ENCODE data around the gene CCL1. TPM values are rescaled to one million over a fixed set of nuclear protein-coding genes. Genes with fewer than 3 reads are reported as not detected.

Gene CCL1
- total and polyA plus RNA-seq, 2 donors (not counting 1 experiment from before 2014, with no cell fraction given), result not detected

DNA sequence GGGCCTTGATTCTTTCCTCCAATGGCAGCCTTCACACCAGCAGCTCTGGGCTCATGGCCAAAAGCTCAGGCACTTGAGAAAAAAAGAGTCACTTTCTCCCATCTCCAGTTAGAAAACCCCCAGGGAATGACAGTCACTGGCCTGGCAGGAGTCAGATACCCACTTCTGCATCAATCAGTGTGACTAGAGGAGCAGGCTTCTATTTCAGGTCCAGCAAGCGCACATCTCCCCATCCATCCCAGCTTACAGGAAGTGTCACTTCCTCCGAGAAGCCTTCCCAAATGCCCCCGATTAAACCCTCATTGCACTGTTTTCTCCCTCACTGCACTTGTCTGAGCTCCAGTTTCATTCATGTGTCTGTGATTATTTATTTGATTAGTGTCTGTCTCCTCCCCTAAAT is 30.4 kb upstream of the CCL1 start:
- ChIA-PET CTCF (interaction anchor here (1.4 kb wide), 1 partner anchor 11 kb away, joined by 3 read pairs; no protein-coding TSS in a partner anchor), POLR2A (no interaction called here)
- Histone ChIP-seq H3K27me3 (replicated peaks in 1 of 4; ENCODE audit: control extremely low read depth in 1 of 4, control insufficient read depth in 3 of 4, insufficient read depth in 4 of 4, low read length in 3 of 4) (peaks cover 0 to 4% (median 0%) of the 10 kb centered on the region in 4 experiments), H3K9me3 (ENCODE audit: control extremely low read depth in 1 of 3, control insufficient read depth in 2 of 3, insufficient read depth in 1 of 3, low read length in 2 of 3) (no peaks in the 10 kb centered on the region), H2AFZ (ENCODE audit: insufficient read depth, low read depth, low read length, poor library complexity, severe bottlenecking) (no peak overlapping the region), H3K27ac (ENCODE audit: low read length in 2 of 2) (no peak overlapping the region), H4K20me1 (ENCODE audit: control insufficient read depth, insufficient read depth, low read length, poor library complexity, severe bottlenecking) (no peaks in the 10 kb centered on the region), H3K4me1 (ENCODE audit: control insufficient read depth in 2 of 2, insufficient read depth in 2 of 2, low read length in 2 of 2) (peaks cover 4 to 11% of the 10 kb centered on the region in 2 donors), H3K4me2 (replicated peaks; ENCODE audit: low read depth, low read length, poor library complexity, severe bottlenecking) (no peak overlapping the region), H3K4me3 (ENCODE audit: control extremely low read depth in 1 of 5, extremely low read depth in 1 of 5, insufficient read depth in 1 of 5, low read depth in 2 of 5, low read length in 4 of 5) (no peak overlapping the region), H3K9ac (ENCODE audit: low read length) (no peak overlapping the region), H3K36me3 (replicated peaks in 1 of 2; ENCODE audit: control extremely low read depth in 1 of 2, control insufficient read depth in 1 of 2, extremely low read depth in 1 of 2, insufficient read depth in 2 of 2, low read length in 1 of 2) (no peaks in the 10 kb centered on the region), H3K79me2 (ENCODE audit: control insufficient read depth, insufficient read depth, low read length) (no peaks in the 10 kb centered on the region)
- intact Hi-C loops (cut with micrococcal nuclease), result no loop called here
- no peak for ATAC-seq (ENCODE audit: low read depth)
- Mint-ChIP-seq H3K9me3 (ENCODE audit: insufficient read depth) (no peaks in the 10 kb centered on the region), H3K4me3 (no peak overlapping the region), H3K27me3 (no peaks in the 10 kb centered on the region), H3K27ac (no peak overlapping the region), H3K4me1 (peaks cover 10% of the 10 kb centered on the region)
- no CpG with 5 or more reads among the region's 3 CpGs for WGBS (ENCODE audit: insufficient coverage)
- no peak for DNase-seq
- TF ChIP-seq, protein P1, sequence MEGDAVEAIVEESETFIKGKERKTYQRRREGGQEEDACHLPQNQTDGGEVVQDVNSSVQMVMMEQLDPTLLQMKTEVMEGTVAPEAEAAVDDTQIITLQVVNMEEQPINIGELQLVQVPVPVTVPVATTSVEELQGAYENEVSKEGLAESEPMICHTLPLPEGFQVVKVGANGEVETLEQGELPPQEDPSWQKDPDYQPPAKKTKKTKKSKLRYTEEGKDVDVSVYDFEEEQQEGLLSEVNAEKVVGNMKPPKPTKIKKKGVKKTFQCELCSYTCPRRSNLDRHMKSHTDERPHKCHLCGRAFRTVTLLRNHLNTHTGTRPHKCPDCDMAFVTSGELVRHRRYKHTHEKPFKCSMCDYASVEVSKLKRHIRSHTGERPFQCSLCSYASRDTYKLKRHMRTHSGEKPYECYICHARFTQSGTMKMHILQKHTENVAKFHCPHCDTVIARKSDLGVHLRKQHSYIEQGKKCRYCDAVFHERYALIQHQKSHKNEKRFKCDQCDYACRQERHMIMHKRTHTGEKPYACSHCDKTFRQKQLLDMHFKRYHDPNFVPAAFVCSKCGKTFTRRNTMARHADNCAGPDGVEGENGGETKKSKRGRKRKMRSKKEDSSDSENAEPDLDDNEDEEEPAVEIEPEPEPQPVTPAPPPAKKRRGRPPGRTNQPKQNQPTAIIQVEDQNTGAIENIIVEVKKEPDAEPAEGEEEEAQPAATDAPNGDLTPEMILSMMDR (IDR thresholded peaks at IDR 0.05), result no peak
- TF ChIP-seq EZH2 (IDR thresholded peaks at IDR 0.05; ENCODE audit: borderline replicate concordance, insufficient read depth, low read depth, low read length, poor library complexity, severe bottlenecking), result no peak

DNA sequence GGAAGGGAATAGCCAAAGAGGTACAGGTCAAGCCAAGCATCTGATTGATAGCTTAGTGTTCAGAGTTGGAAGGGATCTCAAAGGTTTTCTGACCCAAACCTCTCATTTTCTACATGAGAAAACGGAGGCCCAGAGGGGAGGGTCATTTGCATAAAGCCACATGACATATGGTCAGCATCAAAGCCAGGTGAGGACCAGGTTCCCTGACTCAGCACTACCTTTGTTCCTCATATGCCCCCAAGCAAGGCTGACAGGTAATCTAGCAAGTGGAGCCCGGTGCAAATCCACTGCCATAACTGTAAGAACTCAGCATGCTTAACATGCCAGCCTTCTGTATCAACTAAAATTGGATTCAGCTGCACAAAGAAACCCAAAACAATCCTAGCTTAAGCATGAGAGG is 28.2 kb upstream of the CCL1 start:
- intact Hi-C loops (cut with micrococcal nuclease), result no loop called here
- Histone ChIP-seq H4K20me1 (ENCODE audit: control insufficient read depth, insufficient read depth, low read length, poor library complexity, severe bottlenecking) (no peaks in the 10 kb centered on the region), H3K36me3 (replicated peaks in 1 of 2; ENCODE audit: control extremely low read depth in 1 of 2, control insufficient read depth in 1 of 2, extremely low read depth in 1 of 2, insufficient read depth in 2 of 2, low read length in 1 of 2) (no peaks in the 10 kb centered on the region), H3K79me2 (ENCODE audit: control insufficient read depth, insufficient read depth, low read length) (no peaks in the 10 kb centered on the region), H3K9me3 (ENCODE audit: control extremely low read depth in 1 of 3, control insufficient read depth in 2 of 3, insufficient read depth in 1 of 3, low read length in 2 of 3) (no peaks in the 10 kb centered on the region), H3K9ac (ENCODE audit: low read length) (no peak overlapping the region), H3K4me3 (ENCODE audit: control extremely low read depth in 1 of 5, extremely low read depth in 1 of 5, insufficient read depth in 1 of 5, low read depth in 2 of 5, low read length in 4 of 5) (no peak overlapping the region), H3K27ac (ENCODE audit: low read length in 2 of 2) (no peak overlapping the region), H3K27me3 (replicated peaks in 1 of 4; ENCODE audit: control extremely low read depth in 1 of 4, control insufficient read depth in 3 of 4, insufficient read depth in 4 of 4, low read length in 3 of 4) (peaks cover 0 to 4% (median 0%) of the 10 kb centered on the region in 4 experiments), H3K4me2 (replicated peaks; ENCODE audit: low read depth, low read length, poor library complexity, severe bottlenecking) (no peak overlapping the region), H3K4me1 (ENCODE audit: control insufficient read depth in 2 of 2, insufficient read depth in 2 of 2, low read length in 2 of 2) (peaks cover 0 to 15% of the 10 kb centered on the region in 2 donors), H2AFZ (ENCODE audit: insufficient read depth, low read depth, low read length, poor library complexity, severe bottlenecking) (no peak overlapping the region)
- peaks cover 5% of the 10 kb centered on the region for H3K27me3 Mint-ChIP-seq
- no peak overlapping the region for H3K27ac Mint-ChIP-seq
- H3K9me3 Mint-ChIP-seq (ENCODE audit: insufficient read depth), result no peaks in the 10 kb centered on the region
- DNase-seq (no peak), ATAC-seq (ENCODE audit: low read depth) (no peak)
- ChIA-PET POLR2A (no interaction called here), CTCF (no interaction called here)
- TF ChIP-seq EZH2 (IDR thresholded peaks at IDR 0.05; ENCODE audit: borderline replicate concordance, insufficient read depth, low read depth, low read length, poor library complexity, severe bottlenecking), result no peak
- TF ChIP-seq, protein P1 (IDR thresholded peaks at IDR 0.05), result no peak
- H3K4me3 Mint-ChIP-seq, result no peak overlapping the region
- WGBS (ENCODE audit: insufficient coverage), result 82% methylated on average over 2 of the region's 2 CpGs
- peaks cover 8% of the 10 kb centered on the region for H3K4me1 Mint-ChIP-seq

Measured in B cell (primary cell).